ENCODE data around the gene RGS7.
"Not testable (repeated sequence)": the region's sequence is repeated elsewhere in the genome, so short reads cannot be mapped to it uniquely, and the experiment has no call there.

The RGS7 gene

DNA sequence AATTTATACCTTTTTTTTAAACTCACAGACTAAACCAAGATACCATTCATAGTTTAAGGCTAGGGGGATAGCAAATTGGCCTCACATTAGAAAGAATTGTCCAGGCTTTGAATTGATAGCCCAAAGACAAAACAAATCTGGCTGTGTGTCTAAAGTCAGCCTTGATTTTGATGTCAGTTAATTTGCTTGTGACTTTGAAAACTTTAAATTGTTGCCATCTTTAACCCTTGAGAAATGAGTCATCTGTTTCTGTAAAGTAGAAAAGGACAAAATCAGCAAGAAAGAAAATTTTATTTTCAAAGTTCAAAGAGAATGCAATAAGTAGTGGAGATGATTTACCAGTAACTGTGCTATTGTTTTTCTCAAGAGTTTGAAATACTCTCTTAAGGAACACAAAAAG, 184.5 kb downstream of the RGS7 start:
- H3K36me3 Mint-ChIP-seq = no peaks in the 10 kb centered on the region
- H3K9me3 Mint-ChIP-seq (ENCODE audit: low read depth) = no peaks in the 10 kb centered on the region
- no peaks in the 10 kb centered on the region for H3K4me1 Mint-ChIP-seq (ENCODE audit: low read depth)
- H3K27ac Mint-ChIP-seq = no peak overlapping the region
- H3K4me3 Mint-ChIP-seq = no peak overlapping the region
- H3K27me3 Mint-ChIP-seq = peaks cover 2% of the 10 kb centered on the region

- no peak overlapping the region for H3K4me3 Mint-ChIP-seq
- no peaks in the 10 kb centered on the region for H3K9me3 Mint-ChIP-seq (ENCODE audit: low read depth)
- H3K36me3 Mint-ChIP-seq = no peaks in the 10 kb centered on the region
- H3K4me1 Mint-ChIP-seq (ENCODE audit: low read depth) = no peaks in the 10 kb centered on the region
- no peak overlapping the region for H3K27ac Mint-ChIP-seq
- peaks cover 2% of the 10 kb centered on the region for H3K27me3 Mint-ChIP-seq
Observed at GRCh38 chr1:241171991-241172390, 185.0 kb downstream of the RGS7 start.

DNA sequence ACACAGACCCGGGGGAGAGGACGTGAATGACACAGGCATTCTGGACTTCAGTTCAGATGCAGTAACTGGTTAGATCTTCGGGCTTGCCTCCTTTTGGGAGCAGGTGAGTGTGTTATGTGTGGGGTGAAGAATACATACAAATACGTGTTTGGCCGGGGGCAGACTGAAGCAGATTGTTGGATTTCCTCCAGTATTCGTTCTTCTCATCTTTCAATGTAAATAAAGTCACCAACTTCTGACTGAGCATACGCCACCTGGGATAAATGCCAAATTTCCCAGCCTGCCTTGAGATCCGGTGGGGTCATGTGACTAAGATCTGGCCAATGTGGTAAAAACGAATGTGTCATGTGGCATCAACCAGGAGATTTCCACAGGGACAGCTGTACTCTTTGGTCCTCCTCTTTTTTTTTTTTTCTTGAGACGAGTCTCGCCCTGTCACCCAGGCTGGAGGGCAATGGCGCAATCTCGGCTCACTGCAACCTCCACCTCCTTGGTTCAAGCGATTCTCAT, 189.8 kb downstream of the RGS7 start:
- Mint-ChIP-seq H3K36me3 (no peaks in the 10 kb centered on the region), H3K27ac (no peak overlapping the region), H3K4me1 (ENCODE audit: low read depth) (no peaks in the 10 kb centered on the region), H3K4me3 (no peak overlapping the region), H3K27me3 (no peaks in the 10 kb centered on the region), H3K9me3 (ENCODE audit: low read depth) (no peaks in the 10 kb centered on the region)

GRCh38 chr1:241166625-241167024, 190.4 kb downstream of the RGS7 start:
- Mint-ChIP-seq H3K4me1 (ENCODE audit: low read depth) (no peaks in the 10 kb centered on the region), H3K27ac (no peak overlapping the region), H3K4me3 (no peak overlapping the region), H3K36me3 (no peaks in the 10 kb centered on the region), H3K27me3 (no peaks in the 10 kb centered on the region), H3K9me3 (ENCODE audit: low read depth) (no peaks in the 10 kb centered on the region)

- not testable (repeated sequence) for H3K9me3 Mint-ChIP-seq (ENCODE audit: low read depth); H3K4me3 Mint-ChIP-seq; H3K4me1 Mint-ChIP-seq (ENCODE audit: low read depth); H3K27ac Mint-ChIP-seq; H3K27me3 Mint-ChIP-seq; H3K36me3 Mint-ChIP-seq
Observed at GRCh38 chr1:241165256-241165655, 191.7 kb downstream of the RGS7 start.

- H3K27me3 Mint-ChIP-seq = no peaks in the 10 kb centered on the region
- no peaks in the 10 kb centered on the region for H3K4me1 Mint-ChIP-seq (ENCODE audit: low read depth)
- no peak overlapping the region for H3K27ac Mint-ChIP-seq
- H3K4me3 Mint-ChIP-seq = no peak overlapping the region
- H3K36me3 Mint-ChIP-seq = no peaks in the 10 kb centered on the region
- no peaks in the 10 kb centered on the region for H3K9me3 Mint-ChIP-seq (ENCODE audit: low read depth)
Observed at GRCh38 chr1:241163363-241163762, 193.6 kb downstream of the RGS7 start.

DNA sequence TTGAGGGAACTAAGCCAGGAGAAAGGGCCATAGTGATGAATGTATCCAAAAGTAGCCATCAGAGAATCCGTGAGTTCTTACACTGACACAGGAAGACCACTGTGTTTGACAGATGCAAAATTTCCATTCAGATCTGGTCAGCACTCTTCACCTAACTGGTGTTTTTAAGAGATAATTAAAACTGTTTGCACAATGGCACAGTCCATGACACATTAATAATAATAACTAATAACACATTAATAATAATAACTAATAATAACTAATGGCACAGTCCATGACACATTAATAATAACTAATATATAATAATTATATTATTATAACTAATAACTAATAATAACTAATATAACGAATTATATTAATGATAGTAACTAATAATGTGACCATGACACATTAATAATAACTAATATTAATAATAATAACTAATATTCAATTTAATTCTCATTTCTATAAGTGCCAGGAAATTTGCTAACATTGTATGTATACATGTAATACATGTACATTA, 195.8 kb downstream of the RGS7 start:
- Mint-ChIP-seq H3K4me3 (no peak overlapping the region), H3K27ac (no peak overlapping the region), H3K4me1 (ENCODE audit: low read depth) (no peaks in the 10 kb centered on the region), H3K36me3 (no peaks in the 10 kb centered on the region), H3K9me3 (ENCODE audit: low read depth) (no peaks in the 10 kb centered on the region), H3K27me3 (no peaks in the 10 kb centered on the region)

DNA sequence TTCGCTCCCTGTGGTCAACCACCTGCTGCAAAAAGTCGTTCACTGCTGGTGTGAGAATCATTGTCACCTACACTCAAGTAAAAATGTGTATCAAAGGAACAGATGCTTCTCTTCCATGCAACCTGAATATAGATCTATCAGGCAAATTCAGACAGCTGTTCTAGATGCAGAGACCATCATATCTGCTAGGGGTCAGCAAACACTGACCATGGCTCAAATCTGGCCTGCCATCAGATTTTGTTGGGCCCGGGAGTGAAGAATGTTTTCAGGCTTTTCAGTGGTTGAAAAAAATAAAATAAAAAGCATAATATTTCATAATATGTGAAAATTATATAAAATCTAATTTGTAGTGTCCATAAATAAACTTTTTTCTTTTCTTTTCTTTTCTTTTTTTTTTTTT, 199.6 kb downstream of the RGS7 start:
- H3K4me1 Mint-ChIP-seq (ENCODE audit: low read depth) = no peaks in the 10 kb centered on the region
- H3K9me3 Mint-ChIP-seq (ENCODE audit: low read depth) = peaks cover 4% of the 10 kb centered on the region
- H3K27me3 Mint-ChIP-seq = peaks cover 2% of the 10 kb centered on the region
- no peak overlapping the region for H3K27ac Mint-ChIP-seq
- no peaks in the 10 kb centered on the region for H3K36me3 Mint-ChIP-seq
- no peak overlapping the region for H3K4me3 Mint-ChIP-seq

GRCh38 chr1:241156231-241156965, 200.6 kb downstream of the RGS7 start:
- no peaks in the 10 kb centered on the region for H3K4me1 Mint-ChIP-seq (ENCODE audit: low read depth)
- no peaks in the 10 kb centered on the region for H3K36me3 Mint-ChIP-seq
- H3K27ac Mint-ChIP-seq = no peak overlapping the region
- peaks cover 2% of the 10 kb centered on the region for H3K27me3 Mint-ChIP-seq
- peaks cover 4% of the 10 kb centered on the region for H3K9me3 Mint-ChIP-seq (ENCODE audit: low read depth)
- no peak overlapping the region for H3K4me3 Mint-ChIP-seq

DNA sequence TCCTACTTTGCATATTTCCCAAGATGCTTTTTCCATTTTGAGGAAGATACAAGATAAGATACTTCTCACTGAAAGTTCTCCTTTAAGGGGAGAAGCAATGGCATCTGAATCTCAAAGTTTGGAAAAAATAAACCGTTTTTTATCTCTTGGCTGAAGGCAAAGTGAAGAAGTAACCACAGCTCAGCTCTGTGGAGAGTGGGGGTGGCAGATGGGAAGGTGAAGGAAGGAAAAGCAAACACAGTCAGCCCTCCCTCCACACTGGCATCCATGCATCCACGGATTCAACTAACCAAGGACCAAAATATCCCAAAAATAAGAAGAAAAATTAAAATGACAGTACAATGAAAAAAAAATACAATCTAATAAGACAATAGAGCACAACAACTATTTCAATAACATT, 211.1 kb downstream of the RGS7 start:
- no peaks in the 10 kb centered on the region for H3K36me3 Mint-ChIP-seq

GRCh38 chr1:241143765-241144442, 213.1 kb downstream of the RGS7 start:
- no peak overlapping the region for H3K4me3 Mint-ChIP-seq
- H3K4me1 Mint-ChIP-seq (ENCODE audit: low read depth) = no peaks in the 10 kb centered on the region
- H3K27ac Mint-ChIP-seq = no peak overlapping the region
- peaks cover 2% of the 10 kb centered on the region for H3K27me3 Mint-ChIP-seq
- H3K36me3 Mint-ChIP-seq = no peaks in the 10 kb centered on the region
- H3K9me3 Mint-ChIP-seq (ENCODE audit: low read depth) = peaks cover 2% of the 10 kb centered on the region

More for the DNA sequence above, 211.1 kb downstream of the RGS7 start:
- Mint-ChIP-seq H3K9me3 (ENCODE audit: low read depth) (peaks cover 3% of the 10 kb centered on the region), H3K4me1 (ENCODE audit: low read depth) (no peaks in the 10 kb centered on the region), H3K4me3 (no peak overlapping the region), H3K27ac (no peak overlapping the region), H3K27me3 (peaks cover 4% of the 10 kb centered on the region)

DNA sequence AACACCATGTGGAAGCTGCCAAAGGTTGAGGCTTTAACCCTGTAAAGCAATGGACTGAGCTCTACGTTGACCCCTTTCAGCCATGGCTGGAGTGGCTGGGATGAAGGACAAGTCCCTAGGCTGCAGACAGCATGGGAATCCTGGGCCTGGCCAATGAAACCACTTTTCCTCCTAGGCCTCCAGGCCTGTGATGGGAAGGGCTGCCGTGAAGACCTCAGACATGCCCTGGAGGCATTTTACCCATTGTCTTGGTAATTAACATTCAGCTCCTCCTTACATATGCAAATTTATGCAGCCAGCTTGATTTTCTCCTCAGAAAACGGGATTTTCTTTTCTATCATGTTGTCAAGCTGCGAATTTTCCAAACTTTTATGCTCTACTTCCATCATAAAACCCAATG, 214.5 kb downstream of the RGS7 start:
- Mint-ChIP-seq H3K9me3 (ENCODE audit: low read depth) (no peaks in the 10 kb centered on the region), H3K27me3 (no peaks in the 10 kb centered on the region), H3K36me3 (no peaks in the 10 kb centered on the region), H3K4me3 (no peak overlapping the region), H3K27ac (no peak overlapping the region), H3K4me1 (ENCODE audit: low read depth) (no peaks in the 10 kb centered on the region)

DNA sequence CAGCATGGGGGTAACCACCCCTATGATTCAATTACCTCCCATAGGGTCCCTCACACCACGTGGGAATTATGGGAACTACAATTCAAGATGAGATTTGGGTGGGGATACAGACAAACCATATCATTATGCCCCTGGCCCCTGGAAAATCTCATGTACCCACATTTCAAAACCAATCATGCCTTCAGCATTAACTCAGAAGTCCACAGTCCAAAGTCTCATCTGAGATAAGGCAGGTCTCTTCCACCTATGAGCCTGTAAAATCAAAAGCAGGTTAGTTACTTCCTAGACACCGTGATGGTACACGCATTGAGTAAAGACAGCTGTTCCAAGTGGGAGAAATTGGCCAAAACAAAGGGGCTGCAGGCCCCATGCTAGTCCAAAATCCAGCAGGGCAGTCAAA, 215.4 kb downstream of the RGS7 start:
- H3K4me3 Mint-ChIP-seq; H3K4me1 Mint-ChIP-seq (ENCODE audit: low read depth); H3K9me3 Mint-ChIP-seq (ENCODE audit: low read depth); H3K27me3 Mint-ChIP-seq; H3K36me3 Mint-ChIP-seq; H3K27ac Mint-ChIP-seq: not testable (repeated sequence)

DNA sequence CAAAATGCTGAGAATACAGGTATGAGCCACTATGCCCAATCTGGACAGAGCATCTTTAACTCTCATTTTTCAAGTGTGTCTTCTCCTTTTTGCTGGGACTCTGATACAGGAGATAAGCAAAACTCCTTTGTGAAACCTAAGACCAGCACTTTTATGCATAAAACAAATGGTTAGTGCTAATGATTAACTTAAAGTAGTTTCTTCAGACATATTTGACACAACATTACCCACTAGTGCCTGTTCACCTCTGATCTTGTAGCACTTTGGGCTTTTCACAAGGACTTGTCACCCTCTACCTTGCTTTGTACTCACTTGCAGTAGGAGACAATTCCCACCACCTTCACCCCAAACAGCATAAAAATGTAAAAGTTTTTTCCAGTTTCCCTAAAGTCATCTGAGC, 216.3 kb downstream of the RGS7 start:
- Mint-ChIP-seq H3K27me3 (no peaks in the 10 kb centered on the region), H3K4me3 (no peak overlapping the region), H3K36me3 (no peaks in the 10 kb centered on the region), H3K4me1 (ENCODE audit: low read depth) (no peaks in the 10 kb centered on the region), H3K27ac (no peak overlapping the region), H3K9me3 (ENCODE audit: low read depth) (no peaks in the 10 kb centered on the region)

DNA sequence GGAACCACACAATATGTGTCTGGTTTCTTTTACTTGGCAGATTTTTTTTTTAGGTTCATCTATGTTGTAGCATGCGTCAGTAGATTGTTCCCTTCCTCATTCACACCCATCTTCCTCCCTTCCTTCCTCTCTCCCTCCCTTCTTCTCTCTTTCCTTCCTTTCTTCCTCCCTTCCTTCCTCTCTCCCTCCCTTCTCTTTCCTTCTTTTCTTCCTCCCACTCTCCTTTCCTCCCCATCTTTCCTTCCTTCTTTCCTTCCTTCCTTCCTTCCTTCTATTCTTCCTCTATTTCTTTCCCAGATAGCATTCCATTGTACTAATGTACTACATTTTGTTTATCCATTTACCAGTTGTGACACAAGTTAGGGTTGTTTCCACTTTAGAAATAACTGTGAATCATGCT, 218.0 kb downstream of the RGS7 start:
- H3K9me3 Mint-ChIP-seq (ENCODE audit: low read depth) = no peaks in the 10 kb centered on the region
- H3K4me3 Mint-ChIP-seq = no peak overlapping the region
- H3K36me3 Mint-ChIP-seq = no peaks in the 10 kb centered on the region
- H3K4me1 Mint-ChIP-seq (ENCODE audit: low read depth) = no peaks in the 10 kb centered on the region
- no peak overlapping the region for H3K27ac Mint-ChIP-seq
- no peaks in the 10 kb centered on the region for H3K27me3 Mint-ChIP-seq
